SK-N-DZ (cell line): ENCODE results near the gene TAS2R4.
"Not testable (repeated sequence)": the region's sequence is repeated elsewhere in the genome, so short reads cannot be mapped to it uniquely, and the experiment has no call there.

Source experiments
- DNase-seq: peaks from one replicate; pipeline ENCODE4 v3.0.0-alpha.2; 2015; ENCODE audit warnings: low spot score
- small RNA-seq, 2 experiments: library from RNA; depleted of rRNA; stranded (forward); fragments of <200 nt; gene quantifications; one replicate each; pipeline ENCODE3, GENCODE V24; 2014

The TAS2R4 gene

GRCh38 chr7:141822432-141822831, 46.0 kb downstream of the TAS2R4 start:
- not testable (repeated sequence) for DNase-seq

Small RNAs within 50 kb of the gene (small RNA-seq; reads per million reads assigned to genes)
- 0 reads per million in 2 experiments for gene RNU1-82P
